COR-L47 (cell line): ENCODE data around the gene BSN.

Experiments
- DNase-seq: peaks from one replicate; lab custom pipeline; 2025; lab: John Stamatoyannopoulos, UW

Gene BSN

DNA sequence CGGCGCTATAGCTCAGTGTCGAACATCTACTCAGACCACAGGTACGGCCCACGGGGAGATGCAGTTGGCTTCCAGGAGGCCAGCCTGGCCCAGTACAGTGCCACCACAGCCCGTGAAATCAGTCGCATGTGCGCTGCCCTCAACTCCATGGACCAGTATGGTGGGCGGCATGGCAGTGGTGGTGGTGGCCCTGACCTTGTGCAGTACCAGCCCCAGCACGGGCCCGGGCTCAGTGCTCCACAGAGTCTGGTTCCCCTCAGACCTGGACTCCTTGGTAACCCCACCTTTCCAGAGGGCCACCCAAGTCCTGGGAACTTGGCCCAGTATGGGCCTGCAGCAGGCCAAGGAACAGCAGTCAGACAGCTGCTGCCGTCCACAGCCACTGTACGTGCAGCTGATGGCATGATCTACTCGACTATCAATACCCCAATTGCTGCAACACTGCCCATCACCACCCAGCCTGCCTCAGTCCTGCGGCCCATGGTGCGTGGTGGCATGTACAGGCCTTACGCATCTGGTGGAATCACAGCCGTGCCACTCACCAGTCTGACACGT is 101.5 kb downstream of the BSN start:
- DNase-seq, result no peak

GRCh38 chr3:49656541-49657112 is 102.3 kb downstream of the BSN start:
- DNase-seq, result no peak

DNA sequence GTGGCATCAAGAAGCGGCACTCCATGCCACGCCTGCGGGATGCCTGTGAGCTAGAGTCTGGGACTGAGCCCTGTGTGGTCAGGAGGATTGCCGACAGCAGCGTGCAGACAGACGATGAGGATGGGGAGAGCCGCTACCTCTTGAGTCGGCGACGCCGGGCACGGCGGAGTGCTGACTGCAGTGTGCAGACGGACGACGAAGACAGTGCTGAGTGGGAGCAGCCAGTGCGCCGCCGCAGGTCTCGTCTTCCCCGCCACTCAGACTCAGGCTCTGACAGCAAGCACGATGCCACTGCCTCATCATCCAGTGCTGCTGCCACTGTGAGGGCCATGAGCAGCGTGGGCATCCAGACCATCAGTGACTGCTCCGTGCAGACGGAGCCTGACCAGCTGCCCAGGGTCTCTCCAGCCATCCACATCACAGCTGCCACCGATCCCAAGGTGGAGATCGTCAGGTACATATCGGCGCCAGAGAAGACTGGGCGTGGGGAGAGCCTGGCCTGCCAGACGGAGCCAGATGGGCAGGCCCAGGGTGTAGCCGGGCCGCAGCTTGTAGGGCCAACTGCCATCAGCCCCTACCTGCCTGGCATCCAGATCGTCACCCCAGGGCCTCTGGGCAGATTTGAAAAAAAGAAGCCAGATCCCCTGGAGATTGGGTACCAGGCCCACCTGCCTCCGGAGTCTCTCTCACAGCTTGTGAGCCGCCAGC is 103.1 kb downstream of the BSN start:
- no peak for DNase-seq

- no peak for DNase-seq
These were observed 104.4 kb downstream of the BSN start for GRCh38 chr3:49658711-49659110.

DNA sequence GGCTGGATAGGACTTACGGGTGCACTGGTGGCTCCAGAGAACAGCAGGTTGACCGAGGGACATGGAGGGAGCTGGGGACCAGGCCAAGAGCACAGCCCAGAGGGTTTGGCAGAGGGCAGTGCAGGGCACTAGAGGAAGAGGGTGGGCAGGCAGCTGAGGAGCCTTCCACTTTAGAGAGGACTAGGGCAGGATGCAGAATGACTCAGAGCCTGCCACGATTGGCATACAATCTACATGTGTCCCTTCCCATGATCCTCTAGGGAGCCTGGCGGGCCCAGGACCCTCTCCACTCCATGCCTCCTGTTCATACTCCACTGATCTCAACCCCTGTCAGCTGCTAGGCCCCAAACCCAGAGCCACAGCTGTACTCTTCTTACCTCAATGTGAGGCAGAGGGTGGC is 105.5 kb downstream of the BSN start:
- DNase-seq, result no peak

GRCh38 chr3:49661281-49661680 is 107.0 kb downstream of the BSN start:
- no peak for DNase-seq

DNA sequence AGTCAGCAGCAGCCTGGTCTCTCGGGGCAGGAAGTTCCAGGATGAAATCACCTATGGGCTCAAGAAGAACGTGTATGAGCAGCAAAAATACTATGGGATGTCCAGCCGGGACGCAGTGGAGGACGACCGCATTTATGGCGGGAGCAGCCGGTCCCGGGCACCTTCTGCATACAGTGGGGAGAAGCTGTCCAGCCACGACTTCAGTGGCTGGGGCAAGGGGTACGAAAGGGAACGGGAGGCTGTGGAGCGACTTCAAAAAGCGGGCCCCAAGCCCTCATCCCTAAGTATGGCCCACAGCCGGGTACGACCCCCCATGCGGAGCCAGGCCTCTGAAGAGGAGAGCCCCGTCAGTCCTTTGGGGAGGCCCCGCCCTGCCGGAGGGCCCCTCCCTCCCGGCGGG is 107.7 kb downstream of the BSN start:
- DNase-seq, result no peak

GRCh38 chr3:49662720-49663413 is 108.6 kb downstream of the BSN start:
- DNase-seq, result no peak

- DNase-seq, result no peak
These were observed 109.6 kb downstream of the BSN start for GRCh38 chr3:49663831-49664230.

GRCh38 chr3:49664300-49664699 is 110.0 kb downstream of the BSN start:
- DNase-seq, result no peak

DNA sequence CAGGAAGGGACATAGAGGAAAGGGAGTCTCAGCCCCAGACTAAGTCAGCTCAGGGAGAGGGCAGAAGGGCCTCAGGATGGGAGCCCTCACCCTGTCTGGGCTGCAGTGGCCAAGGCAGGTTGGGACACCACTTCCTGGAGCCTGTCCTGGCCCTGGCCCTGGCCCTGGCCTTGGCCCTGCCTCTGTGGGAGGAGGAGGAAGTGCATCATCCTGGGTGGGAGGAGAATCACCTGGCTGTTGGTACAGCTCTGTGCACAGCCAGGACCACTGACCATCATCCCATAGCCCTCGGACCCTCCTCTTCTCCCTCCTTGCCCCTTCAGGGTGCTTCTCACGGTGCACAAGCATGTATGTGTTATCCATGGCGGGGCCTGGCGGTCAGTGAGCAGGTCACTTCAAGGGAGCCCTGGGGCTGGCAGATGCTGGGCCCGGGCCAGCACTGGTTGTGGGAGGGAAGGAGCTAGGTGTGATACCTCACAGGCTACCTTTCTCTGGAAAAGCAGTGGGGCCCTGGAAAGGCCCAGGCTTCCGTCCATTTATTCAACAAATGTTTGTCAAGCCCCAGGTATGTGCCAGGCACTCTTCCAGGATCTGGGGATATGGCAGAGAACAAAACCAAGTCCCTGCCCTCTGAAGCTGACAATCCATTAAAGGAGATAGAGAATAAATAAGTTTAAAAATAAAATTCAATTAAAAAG is 111.7 kb downstream of the BSN start:
- no peak for DNase-seq

DNA sequence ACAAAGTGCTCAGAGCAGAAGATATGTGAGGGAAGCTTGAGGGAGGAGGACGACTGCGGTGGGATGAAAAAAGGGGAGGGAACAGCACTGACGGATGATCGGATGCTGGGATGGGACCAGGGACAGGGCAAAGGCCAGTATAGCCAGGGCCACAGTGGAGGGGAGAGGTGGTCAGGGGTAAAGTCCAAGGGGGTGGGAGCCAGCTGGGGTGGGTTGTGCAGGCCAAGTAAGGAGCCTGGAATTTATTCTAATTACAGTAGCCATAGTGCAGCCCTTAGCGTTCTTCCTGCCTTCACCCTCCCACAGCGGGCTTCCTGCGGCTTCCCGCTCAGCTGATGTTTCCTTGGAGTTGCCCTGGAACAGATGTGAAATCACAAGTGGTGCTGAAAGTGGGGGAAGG is 112.3 kb downstream of the BSN start:
- DNase-seq, result no peak

DNA sequence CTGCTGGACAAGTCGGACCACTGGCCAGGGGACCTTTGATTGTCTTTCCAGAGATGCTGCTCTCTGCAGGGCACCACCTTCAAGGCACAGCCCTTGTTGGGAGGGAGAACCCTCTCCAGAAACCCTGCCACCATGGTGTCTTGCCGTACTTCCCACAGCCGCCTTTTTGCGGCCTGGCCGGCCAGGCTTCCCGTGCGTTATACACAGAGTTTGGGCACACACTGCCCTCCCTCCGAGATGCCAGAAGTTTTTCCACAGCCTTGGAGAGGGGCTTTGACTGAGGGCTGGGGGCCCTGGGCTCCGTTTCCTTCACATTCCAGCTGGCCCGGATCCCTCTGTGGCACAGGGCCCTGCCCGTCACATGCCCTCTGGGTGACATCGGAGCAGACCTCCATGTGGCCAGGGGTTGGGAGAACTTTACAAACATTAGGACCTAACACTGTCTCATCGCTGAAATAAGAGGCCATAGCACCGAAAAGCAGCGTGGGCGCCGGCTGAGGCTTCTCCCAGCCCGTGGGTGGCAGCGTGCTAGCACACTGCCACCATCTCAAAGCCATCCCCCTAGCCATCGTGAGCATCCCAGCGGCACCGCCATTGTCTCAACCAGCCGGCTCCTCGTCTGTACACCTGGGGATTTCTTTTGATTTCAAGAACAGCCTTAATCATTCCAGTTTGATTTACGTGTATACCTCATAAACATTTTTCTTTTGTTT is 113.6 kb downstream of the BSN start:
- no peak for DNase-seq

GRCh38 chr3:49668414-49668797 is 114.1 kb downstream of the BSN start:
- no peak for DNase-seq

GRCh38 chr3:49668861-49669260 is 114.6 kb downstream of the BSN start:
- no peak for DNase-seq

DNA sequence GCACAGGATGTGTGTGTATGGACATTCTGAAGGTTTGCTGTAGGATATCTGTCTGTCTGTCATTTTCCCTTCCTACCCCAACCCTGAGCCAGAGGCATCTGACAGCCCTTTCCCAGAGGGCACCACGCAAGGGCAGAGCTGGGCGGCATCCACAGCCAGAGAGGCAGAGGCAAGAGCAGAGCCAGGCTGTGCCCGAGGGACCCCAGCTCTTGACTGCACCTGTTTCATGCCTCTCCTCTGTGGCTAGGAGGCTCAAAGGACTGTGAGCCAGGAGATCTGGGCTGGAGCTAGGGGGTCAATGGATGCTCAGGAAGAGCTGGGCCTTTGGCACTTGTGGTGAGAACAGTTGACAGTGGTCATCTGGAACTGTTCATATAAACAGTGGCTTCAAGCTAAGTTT is 115.1 kb downstream of the BSN start:
- DNase-seq, result no peak

DNA sequence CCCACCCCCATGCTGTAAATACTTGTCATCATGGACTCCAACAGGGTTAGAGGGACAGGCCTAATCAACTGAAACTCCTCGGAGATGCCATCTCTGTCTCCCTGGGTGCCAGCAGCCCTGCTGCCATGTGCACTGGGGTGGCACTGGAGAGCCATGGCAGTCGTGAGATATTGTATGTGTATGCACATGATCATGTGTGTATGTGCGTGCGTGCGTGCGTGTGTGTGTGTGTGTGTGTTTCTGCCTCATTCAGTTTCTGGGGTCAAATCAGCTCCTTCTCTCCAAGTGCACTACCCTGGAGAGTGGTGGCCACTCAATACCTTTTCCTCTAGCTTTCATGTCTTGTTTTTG is 116.6 kb downstream of the BSN start:
- DNase-seq, result no peak

- DNase-seq, result no peak
These were observed 117.3 kb downstream of the BSN start for GRCh38 chr3:49671291-49672288.

- DNase-seq, result no peak
These were observed 118.9 kb downstream of the BSN start for GRCh38 chr3:49673121-49673714.

GRCh38 chr3:49673715-49674496 is 119.6 kb downstream of the BSN start, which contains the start of gene APEH:
APEH (plus strand) TSS chr3:49674351; CDS start chr3:49674402, 51 bp downstream.
- DNase-seq, result no peak
